GM21723 (cell line): ENCODE data around the gene PDX1.
"Not testable (repeated sequence)": the region's sequence is repeated elsewhere in the genome, so short reads cannot be mapped to it uniquely, and the experiment has no call there.

ENCODE experiments used
- ATAC-seq: cut with Tn5 transposase; IDR thresholded peaks from one replicate; pipeline ENCODE4 v1.9.1; 2021; ENCODE audit warnings: mild to moderate bottlenecking, moderate library complexity; ENCODE audit not compliant: unreplicated experiment

The PDX1 gene

GRCh38 chr13:27954406-27954851, 34.6 kb downstream of the PDX1 start:
- peak; percentile 32 for ATAC-seq

- no peak for ATAC-seq
Observed at GRCh38 chr13:27955014-27955591, 35.3 kb downstream of the PDX1 start.

- ATAC-seq, result no peak
Observed at GRCh38 chr13:27956576-27957300, 36.9 kb downstream of the PDX1 start.

GRCh38 chr13:27959976-27960361, 40.2 kb downstream of the PDX1 start:
- no peak for ATAC-seq

DNA sequence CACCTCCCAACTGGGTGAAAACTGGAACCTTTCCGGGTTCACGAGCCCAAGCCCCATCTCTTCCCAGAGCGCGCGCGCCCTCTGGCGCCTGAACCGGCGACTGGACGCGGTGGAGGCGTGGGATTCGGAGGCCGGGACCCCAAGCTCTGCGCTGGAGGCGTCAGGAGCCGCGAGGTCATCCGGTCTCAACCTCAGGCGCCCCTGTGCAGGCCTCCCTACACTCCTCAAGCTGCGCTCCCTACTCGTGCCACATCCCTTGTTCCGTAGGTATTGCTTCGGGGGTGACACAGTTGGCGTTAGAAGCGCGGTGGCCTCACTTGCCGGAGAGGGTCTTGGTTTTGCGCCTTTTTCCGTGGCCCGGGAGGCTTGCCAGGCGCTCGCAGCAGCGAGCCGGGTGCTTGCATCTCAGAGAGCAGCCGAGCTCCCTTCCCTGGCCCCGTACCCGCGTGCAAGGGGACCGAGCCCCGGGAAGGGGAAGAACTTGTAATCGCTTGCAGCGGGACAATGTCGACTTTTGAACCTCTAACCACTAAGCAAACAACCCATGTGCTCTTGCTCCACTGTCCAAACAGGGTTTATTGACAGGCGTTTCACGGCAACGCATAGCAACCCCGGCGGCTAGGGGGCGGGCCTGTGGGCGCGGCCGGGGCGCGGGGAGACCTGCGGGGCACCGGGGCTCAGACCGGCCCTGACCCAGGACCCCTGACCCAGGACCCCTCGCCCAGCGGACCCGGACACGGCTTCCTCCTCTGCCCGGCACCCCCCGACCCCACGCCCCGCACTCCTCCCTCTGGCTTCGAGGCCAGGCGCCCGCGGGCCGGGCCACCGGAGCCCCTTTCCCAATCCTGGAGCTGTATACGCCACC, 40.8 kb downstream of the PDX1 start:
- no peak for ATAC-seq

DNA sequence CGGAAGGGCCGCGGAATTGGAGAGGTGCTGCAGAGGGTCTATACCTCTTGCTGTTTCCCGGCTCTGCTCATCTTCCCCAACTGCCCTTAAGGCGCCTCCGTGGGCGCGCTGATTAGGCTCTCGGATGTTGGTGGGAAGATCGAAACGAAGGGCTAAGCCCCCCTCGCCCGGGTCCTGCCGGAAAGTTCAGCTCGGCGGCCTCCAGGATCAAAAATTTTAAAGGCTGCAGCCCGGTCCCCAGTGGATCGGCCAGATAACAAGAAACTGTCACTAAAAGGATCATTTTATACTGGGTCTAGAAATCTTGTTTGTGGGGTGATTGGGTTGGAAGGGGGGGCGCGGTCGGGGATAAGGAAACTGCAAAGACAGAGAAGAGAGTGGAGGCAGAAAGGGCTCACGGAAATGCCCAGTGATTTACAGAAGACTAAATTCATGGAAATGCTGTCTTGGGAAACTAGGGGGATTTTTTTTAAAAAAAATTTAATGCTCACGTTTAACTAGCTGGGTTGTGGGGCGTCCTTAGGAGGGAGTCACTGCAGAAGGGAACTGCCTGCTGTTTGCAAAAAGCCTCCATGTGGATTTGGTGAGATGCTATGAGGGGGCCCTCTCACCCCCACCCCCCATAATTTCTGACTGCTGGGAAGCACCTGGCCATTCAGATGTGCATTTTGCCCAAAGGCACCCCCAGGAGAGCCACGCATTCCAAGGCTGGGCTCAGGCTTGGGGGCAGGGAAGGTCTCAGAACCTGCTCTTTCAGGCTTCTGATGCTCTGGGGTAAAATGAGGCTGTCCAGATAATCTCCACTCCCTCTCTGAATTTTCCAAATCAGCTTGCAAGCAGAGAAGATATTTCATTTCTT, 41.7 kb downstream of the PDX1 start:
- no peak for ATAC-seq

GRCh38 chr13:27962128-27962841, 42.5 kb downstream of the PDX1 start:
- no peak for ATAC-seq

- no peak for ATAC-seq
Observed at GRCh38 chr13:27962982-27963381, 43.2 kb downstream of the PDX1 start.

DNA sequence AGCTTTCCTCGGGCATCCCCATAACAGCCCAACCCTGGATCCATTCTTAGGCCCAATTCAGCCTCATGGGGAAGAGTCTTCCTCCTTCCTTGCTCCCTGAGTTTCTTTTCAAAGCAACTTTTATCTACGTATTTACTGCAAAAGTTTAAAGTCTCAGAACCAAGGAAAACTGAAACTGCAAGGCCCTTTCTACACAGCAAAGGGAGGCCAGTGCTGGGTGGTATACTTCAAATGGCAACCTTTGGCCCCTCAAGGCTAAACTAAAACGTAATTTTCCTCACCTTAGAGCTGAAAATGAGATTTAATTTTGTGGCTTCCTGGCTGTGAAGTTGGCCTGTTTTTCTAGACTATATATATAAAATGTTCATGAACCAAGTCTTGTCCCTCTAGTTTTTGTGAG, 43.7 kb downstream of the PDX1 start:
- no peak for ATAC-seq

DNA sequence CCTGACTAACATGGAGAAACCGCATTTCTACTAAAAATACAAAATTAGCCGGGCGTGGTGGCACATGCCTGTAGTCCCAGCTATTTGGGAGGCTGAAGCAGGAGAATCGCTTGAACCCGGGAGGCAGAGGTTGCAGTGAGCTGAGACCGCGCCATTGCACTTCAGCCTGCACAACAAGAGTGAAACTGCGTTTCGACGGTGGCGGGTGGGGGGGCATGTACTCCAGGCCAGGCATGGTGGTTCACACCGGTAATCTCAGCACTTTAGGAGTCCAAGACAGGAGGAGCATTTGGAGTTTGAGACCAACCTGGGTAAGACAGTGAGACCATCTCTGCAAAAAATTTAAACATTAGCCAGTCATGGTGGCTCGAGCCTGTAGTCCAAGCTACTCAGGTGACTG, 44.4 kb downstream of the PDX1 start:
- ATAC-seq, result not testable (repeated sequence)

GRCh38 chr13:27964741-27965323, 45.0 kb downstream of the PDX1 start:
- ATAC-seq, result no peak

DNA sequence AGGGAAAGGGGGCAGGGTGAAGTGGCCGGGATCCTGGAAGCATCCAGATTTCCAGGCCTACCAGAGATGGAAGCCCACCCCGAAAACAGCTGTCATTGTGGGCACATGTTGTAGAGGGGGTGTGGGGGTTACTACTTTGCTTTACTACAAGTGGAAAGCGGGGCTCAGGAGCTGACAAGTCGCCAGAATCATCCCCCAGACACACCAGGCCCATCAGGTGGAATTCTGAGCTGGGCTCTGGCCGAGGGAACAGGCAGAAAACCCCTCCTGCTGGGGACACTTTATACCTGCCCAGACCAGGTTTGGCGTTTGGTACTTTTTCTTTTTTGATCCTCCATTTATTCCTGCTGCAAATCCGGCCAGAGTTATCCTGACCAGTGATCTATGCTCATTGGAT, 45.5 kb downstream of the PDX1 start:
- ATAC-seq, result no peak

GRCh38 chr13:27965740-27966640, 46.2 kb downstream of the PDX1 start:
- no peak for ATAC-seq

- ATAC-seq, result no peak
Observed at GRCh38 chr13:27966641-27967202, 46.9 kb downstream of the PDX1 start.

DNA sequence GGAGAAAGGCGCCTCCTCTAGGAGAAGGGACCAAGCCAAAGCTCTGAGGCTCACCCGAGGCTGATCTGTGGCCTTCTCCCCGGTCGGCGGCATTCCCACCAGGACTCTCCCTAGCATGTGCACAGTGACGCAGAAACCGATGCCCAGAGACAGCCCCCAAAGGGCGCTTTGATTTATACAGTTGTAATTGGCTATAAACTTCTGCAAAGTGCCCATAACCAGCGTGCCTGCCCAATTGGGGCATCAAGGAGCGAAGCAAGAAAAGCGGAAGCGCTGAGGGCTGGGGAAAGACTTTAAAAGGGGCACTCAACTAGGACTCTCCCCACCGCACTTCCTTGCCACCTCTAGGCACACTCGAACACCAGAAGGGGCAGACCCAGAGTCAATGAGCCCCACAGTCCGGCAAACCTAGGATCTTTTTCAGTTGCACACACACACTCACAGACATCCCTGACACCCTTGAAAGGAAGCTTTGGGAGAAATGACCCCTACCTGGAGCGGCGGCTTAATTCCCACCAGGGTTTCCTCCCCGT, 47.5 kb downstream of the PDX1 start:
- ATAC-seq, result no peak

- no peak for ATAC-seq
Observed at GRCh38 chr13:27967736-27968315, 48.0 kb downstream of the PDX1 start.

DNA sequence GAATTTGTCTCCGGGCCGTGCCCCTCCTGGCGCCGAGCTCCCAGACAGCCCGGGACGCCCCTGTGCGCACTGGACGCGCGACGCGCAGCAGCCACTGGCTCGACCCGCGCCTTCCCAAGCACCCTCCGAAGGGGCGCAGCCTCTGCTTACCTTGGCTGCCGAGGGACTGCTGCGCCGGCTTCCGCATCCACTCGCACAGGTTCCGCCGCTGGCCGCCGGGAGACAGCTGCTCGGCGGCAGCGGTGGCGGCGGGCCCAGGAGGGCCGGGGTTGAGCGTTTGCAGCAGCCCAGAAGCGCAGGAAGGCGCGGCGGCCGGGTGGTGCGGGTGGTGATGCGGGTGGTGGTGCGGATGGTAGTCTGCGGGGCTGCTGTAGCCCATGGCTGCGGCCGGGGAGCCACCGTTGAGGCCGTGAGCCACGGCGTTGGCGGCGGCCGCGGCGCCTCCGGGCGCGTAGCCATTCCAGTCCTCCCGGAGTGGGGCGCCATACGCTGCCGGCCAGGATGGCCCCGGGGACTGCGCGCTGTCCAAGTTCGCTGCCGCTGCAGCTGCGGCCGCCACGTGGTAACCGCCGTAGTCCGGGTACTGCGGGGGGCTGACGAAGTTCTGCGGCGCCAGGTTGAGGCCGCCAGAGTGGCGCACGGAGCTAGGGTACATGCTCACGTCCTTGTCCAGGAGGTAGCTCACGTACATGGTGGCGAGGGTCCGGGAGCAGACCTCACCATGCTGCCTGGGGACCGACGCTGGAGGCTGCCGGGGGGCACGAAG, 48.7 kb downstream of the PDX1 start:
- no peak for ATAC-seq
